Sigmoid colon (tissue), 4 donors: ENCODE results near the gene AP4B1.

ENCODE experiments used
- CTCF ChIP-seq, 4 experiments: fragments of 450-650 bp in 3 of 4; fragments of 200-600 bp in 1 of 4; IDR thresholded peaks; one replicate each; pipeline ENCODE4 v1.5.1; 2016 to 2019; ENCODE audit warnings: antibody characterized with exemption in 4 of 4, mild to moderate bottlenecking in 3 of 4, moderate library complexity in 2 of 4
- EP300 ChIP-seq, 4 donors: sonication (generic); formaldehyde crosslinking; IDR thresholded peaks; one replicate each; pipeline ENCODE4 v1.6.1; 2017; ENCODE audit warnings: antibody characterized with exemption in 4 of 4
- POLR2AphosphoS5 ChIP-seq, 4 donors: sonication (generic); formaldehyde crosslinking; IDR thresholded peaks; one replicate each; pipeline ENCODE4 v1.6.1; 2017; ENCODE audit warnings: antibody characterized with exemption in 4 of 4

- no peak for TF ChIP-seq POLR2AphosphoS5 (IDR thresholded peaks at IDR 0.05)
- no peak for TF ChIP-seq CTCF (IDR thresholded peaks at IDR 0.05)
- no peak for TF ChIP-seq EP300 (IDR thresholded peaks at IDR 0.05)
Measured at GRCh38 chr1:113945329-113945728, 40.7 kb upstream of the AP4B1 start.
